GM13977 (cell line): ENCODE results near the gene ADAMTS16.

Experiments used
- DNase-seq: peaks from one replicate; pipeline ENCODE4 v3.0.0; 2012; ENCODE audit warnings: low spot score
- CTCF ChIP-seq: IDR thresholded peaks from 2 replicates; pipeline ENCODE4 v1.5.1; 2012; ENCODE audit warnings: mild to moderate bottlenecking, control low read depth; ENCODE audit not compliant: insufficient read depth; ENCODE audit errors: extremely low read depth, missing control alignments
- in situ Hi-C: fragments of 300-500 bp; cut with MboI; formaldehyde crosslinking; loops from one replicate; pipeline ENCODE4 v1.12.0; 2022; ENCODE audit warnings: low sequenced_read_pairs, low pct_unique_long_range_greater_than_20kb, mixed read lengths, inconsistent platforms; ENCODE audit not compliant: unreplicated experiment

Gene ADAMTS16

GRCh38 chr5:5264727-5265126, 124.6 kb downstream of the ADAMTS16 start:
- in situ Hi-C loops = no loop called here
- no peak for DNase-seq
- TF ChIP-seq CTCF = no peak

- in situ Hi-C loops = no loop called here
- no peak for DNase-seq
- TF ChIP-seq CTCF = no peak
Measured at GRCh38 chr5:5266297-5266696, 126.2 kb downstream of the ADAMTS16 start.

DNA sequence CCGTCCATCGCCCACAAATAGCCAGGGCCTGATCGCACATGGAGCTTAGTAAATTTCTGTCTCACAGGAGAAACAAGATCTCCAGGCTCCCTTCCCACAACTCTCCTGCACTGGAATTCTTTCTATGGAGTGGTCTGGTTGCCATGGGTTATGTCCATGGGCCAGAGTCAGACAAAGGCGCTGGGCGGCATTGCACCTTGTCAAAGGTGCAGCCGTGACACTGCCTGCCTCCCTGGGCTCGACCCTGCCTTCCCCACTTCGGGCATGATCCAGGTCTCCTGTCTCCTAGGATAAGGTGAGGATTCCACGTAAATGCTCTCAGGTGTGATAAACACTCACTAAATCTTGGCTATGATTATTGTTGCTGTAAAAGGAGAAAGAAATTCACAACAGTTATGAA, 130.0 kb downstream of the ADAMTS16 start:
- no peak for TF ChIP-seq CTCF
- in situ Hi-C loops = no loop called here
- DNase-seq = no peak

DNA sequence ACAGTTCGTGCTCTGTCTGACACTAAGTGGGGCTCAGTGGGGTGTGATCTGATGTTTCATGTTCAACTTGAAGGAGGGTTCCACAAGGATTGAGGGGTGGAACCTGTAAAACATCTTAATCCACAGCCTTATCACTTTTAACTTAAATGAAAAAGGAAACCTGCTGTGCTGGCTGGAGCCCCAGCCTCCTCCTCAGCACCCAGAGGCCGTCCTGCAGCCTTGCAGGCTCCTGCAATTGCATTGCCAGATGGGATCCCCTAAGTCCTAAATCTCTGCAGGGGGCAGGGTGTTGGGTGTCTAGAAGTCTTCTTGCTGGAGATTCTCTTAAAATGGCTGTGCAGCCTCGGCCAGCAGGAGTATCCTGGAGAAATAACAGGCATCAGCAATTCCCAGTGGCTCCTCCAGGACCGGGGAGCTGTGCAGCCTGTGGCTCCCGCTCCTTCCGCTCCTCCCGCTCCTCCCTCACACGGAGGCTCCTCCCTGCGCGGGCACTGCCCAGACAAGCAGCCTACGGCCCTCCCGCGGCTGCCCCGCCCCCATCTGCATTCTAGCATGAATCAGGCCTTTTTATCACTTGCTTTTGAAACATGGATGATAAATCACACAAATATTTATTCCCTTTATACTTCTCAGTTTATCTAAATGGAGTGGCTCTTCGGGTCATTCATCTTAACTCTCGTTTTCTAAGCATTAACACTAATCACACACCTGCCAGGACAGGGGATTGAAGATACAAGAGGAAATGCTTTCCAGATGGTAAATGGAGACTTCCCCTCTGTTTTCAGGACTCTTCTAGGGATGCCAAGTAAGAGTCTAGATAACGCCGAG, 131.0 kb downstream of the ADAMTS16 start:
- no peak for TF ChIP-seq CTCF
- DNase-seq = no peak
- in situ Hi-C loops = no loop called here

DNA sequence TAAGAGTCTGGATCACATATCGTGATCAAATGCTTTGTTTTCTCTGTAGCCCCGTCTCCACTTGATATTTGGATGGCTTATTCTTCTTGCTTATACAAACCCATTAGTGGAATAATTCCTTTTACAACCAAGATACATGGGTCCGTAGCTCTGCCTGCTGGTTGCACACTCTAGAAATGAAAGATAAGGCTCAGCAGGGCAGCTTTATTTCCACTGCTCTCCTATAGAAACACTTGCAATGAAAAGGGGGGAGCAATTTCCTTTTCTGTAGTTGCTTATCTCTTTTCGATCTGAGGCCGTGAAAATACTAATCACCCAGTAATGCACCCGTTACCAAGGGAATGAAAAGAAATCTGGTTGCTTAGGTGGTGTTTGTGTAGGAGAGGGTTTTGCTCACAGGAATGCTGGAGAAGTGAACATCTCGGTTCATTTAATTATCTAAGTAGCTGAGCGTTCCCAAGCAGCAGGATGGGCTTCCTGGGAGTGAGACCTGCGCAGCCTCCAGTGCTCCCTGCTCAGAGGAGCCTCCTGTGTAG, 131.7 kb downstream of the ADAMTS16 start:
- in situ Hi-C loops = no loop called here
- no peak for TF ChIP-seq CTCF
- no peak for DNase-seq

DNA sequence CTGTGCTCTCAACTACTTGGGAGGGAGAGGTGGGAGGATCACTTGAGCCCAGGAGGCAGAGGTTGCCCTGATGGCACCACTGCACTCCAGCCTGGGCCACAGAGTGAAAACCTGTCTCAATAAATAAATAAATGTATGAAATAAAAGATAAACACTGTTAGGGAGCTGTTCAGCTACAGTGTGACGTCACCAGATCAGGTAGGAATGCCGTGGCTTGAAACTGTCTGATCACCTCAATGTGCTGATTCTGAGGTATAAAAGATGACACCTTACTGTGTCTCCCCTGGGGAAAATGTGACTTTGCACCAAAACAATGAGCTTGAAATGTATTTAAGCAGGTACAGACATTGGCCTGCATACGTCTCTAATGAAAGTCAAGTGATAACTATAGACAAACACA, 133.3 kb downstream of the ADAMTS16 start:
- no peak for DNase-seq
- in situ Hi-C loops = no loop called here
- no peak for TF ChIP-seq CTCF
